K562 (cell line): ENCODE data around the gene GNGT2. TPM values are rescaled to one million over a fixed set of nuclear protein-coding genes. Genes with fewer than 3 reads are reported as not detected.

Source experiments
- CBFA2T2 ChIP-seq: fragments of 450-650 bp; conservative IDR thresholded peaks from 2 replicates; pipeline ENCODE4 v1.6.1; 2017; ENCODE audit warnings: mild to moderate bottlenecking
- CCNT2 ChIP-seq: IDR thresholded peaks from 2 replicates; pipeline ENCODE4 v1.6.1; 2011; ENCODE audit warnings: borderline replicate concordance, low read depth, mild to moderate bottlenecking, moderate library complexity, mixed read lengths, low read length; ENCODE audit not compliant: insufficient read length; ENCODE audit errors: extremely low read depth
- DACH1 ChIP-seq: fragments of 450-650 bp; IDR thresholded peaks from 2 replicates; pipeline ENCODE4 v1.6.1; 2018; ENCODE audit not compliant: partially characterized antibody
- DPF2 ChIP-seq: fragments of 450-650 bp; IDR thresholded peaks from 2 replicates; pipeline ENCODE4 v1.6.1; 2016
- MEIS2 ChIP-seq: fragments of 450-650 bp; IDR thresholded peaks from 2 replicates; pipeline ENCODE4 v1.6.1; 2014; ENCODE audit warnings: mild to moderate bottlenecking; ENCODE audit not compliant: partially characterized antibody
- TAL1 ChIP-seq: fragments of 450-650 bp; IDR thresholded peaks from 2 replicates; pipeline ENCODE4 v1.6.1; 2016; ENCODE audit warnings: mild to moderate bottlenecking
- TFAM ChIP-seq: fragments of 250-450 bp; sonication (Bioruptor Pico); conservative IDR thresholded peaks from 2 replicates; pipeline ENCODE4 v1.5.0; 2021; ENCODE audit warnings: mild to moderate bottlenecking, moderate library complexity
- ZNF436 ChIP-seq: fragments of 250-450, 450-650 bp; sonication (Bioruptor Pico); formaldehyde crosslinking; IDR thresholded peaks from 2 replicates; pipeline ENCODE4 v1.7.0; 2020; ENCODE audit warnings: mild to moderate bottlenecking
- ZNF695 ChIP-seq: fragments of 450-650 bp; formaldehyde crosslinking; IDR thresholded peaks from 2 replicates; pipeline ENCODE4 v1.4.0; 2020; ENCODE audit warnings: mild to moderate bottlenecking, moderate library complexity
- ZNF79 ChIP-seq: fragments of 250-450 bp; sonication (Bioruptor Pico); IDR thresholded peaks from 2 replicates; pipeline ENCODE4 v1.4.0; 2020; ENCODE audit warnings: low read depth, mild to moderate bottlenecking, moderate library complexity
- ZNF830 ChIP-seq: fragments of 250-450 bp; sonication (Bioruptor Pico); IDR thresholded peaks from 2 replicates; pipeline ENCODE4 v1.5.0; 2021; ENCODE audit warnings: mild to moderate bottlenecking
- polyA plus RNA-seq, 8 experiments: library from polyadenylated mRNA; depleted of rRNA in 4 of 8; stranded (reverse) in 5 of 8; unstranded in 3 of 8; fragments of >200 nt; fragmentation: Nextera tagmentation in 2 of 8; fragmentation: Illumina TruSeq in 1 of 8; extraction: Ambion mirVana in 2 of 8; extraction: Trizol in 1 of 8; gene quantifications; 2 replicates each; pipeline versions ENCODE4 v1.2.1 to v1.2.3, GENCODE V29; 2011 to 2014; ENCODE audit warnings: inconsistent platforms in 1 of 8, missing spikeins in 1 of 8
- total RNA-seq, 7 experiments: library from RNA; depleted of rRNA in 6 of 7; stranded (reverse); fragments of >200 nt in 6 of 7; fragmentation: Illumina TruSeq in 2 of 7; extraction: Trizol in 2 of 7; gene quantifications; 2 replicates each; pipeline versions ENCODE4 v1.2.1 to v1.2.3, GENCODE V29; 2011 to 2021; ENCODE audit warnings: low replicate concordance in 1 of 7
- TF ChIP-seq, protein P1 (sequence below): sonication (generic); formaldehyde crosslinking; IDR thresholded peaks from 2 replicates; pipeline ENCODE4 v1.8.0; 2023; ENCODE audit warnings: mild to moderate bottlenecking, missing genetic modification reagents
- TF ChIP-seq, protein P2 (sequence below): fragments of 450-650 bp; IDR thresholded peaks from 2 replicates; pipeline ENCODE4 v1.6.1; 2016; ENCODE audit warnings: antibody characterized with exemption
- TF ChIP-seq, protein P3 (sequence below), 2 experiments: fragments of 450-650 bp; conservative IDR thresholded peaks; 2 replicates each; pipeline ENCODE4 v1.6.1; 2017; ENCODE audit warnings: mild to moderate bottlenecking in 2 of 2, moderate library complexity in 2 of 2
- TF ChIP-seq, protein P4 (sequence below): fragments of 250-450 bp; sonication (Bioruptor Pico); IDR thresholded peaks from 2 replicates; pipeline ENCODE4 v1.5.0; 2022; ENCODE audit warnings: mild to moderate bottlenecking
- TF ChIP-seq, protein P5 (sequence below): IDR thresholded peaks from 3 replicates; pipeline ENCODE4 v1.6.1; 2011; ENCODE audit warnings: borderline replicate concordance, mild to moderate bottlenecking; ENCODE audit not compliant: insufficient read length, insufficient read depth
- TF ChIP-seq, protein P6 (sequence below): fragments of 200-800 bp; sonication (Bioruptor generic); IDR thresholded peaks from 2 replicates; pipeline ENCODE4 v1.6.1; 2017; ENCODE audit warnings: missing genetic modification characterization, missing compliant biosample characterization
- TF ChIP-seq, protein P7 (sequence below), 2 experiments: fragments of 250-450 bp in 1 of 2; fragments of 450-650 bp in 1 of 2; sonication (Bioruptor Pico) in 1 of 2; IDR thresholded peaks; 2 replicates each; pipeline versions ENCODE4 v1.6.1 to v1.8.0; 2016 to 2021; ENCODE audit warnings: mild to moderate bottlenecking in 2 of 2, moderate library complexity in 2 of 2, missing compliant biosample characterization in 1 of 2, missing genetic modification characterization in 1 of 2

GNGT2 gene
- total and polyA plus RNA-seq, 9 of the 15 experiments (the other 6 are each of a cell fraction or from before 2014, with no cell fraction given) = not detected

DNA sequence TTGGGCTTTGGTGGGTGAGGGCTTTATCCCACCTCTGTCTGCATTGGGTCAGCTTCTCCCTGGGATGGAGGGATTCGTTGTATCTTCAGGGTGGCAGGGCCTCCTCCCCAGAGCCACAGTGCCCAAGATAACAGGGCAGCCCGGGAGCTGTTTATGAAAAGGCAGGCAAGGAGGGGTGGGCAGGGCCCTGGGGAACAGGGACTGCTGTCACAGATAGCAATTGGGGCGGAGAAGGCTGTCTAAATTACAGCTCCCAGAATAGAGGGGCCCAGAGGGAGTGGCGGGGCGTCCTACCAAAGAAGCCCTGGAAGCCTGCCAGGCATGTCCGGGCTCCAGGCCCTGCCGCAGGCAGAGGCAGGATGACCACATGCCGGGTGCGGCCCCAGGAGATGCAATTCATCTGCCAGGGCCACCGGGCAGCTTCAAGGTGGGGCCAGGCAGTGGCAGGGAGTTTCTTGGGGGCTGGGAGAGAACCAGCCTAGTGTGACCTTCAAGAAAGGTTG, 39.0 kb upstream of the GNGT2 start (continued):
- TF ChIP-seq ZNF436 (CRISPR knock-in tag) = no peak
- TF ChIP-seq, protein P1, sequence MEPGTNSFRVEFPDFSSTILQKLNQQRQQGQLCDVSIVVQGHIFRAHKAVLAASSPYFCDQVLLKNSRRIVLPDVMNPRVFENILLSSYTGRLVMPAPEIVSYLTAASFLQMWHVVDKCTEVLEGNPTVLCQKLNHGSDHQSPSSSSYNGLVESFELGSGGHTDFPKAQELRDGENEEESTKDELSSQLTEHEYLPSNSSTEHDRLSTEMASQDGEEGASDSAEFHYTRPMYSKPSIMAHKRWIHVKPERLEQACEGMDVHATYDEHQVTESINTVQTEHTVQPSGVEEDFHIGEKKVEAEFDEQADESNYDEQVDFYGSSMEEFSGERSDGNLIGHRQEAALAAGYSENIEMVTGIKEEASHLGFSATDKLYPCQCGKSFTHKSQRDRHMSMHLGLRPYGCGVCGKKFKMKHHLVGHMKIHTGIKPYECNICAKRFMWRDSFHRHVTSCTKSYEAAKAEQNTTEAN = no peak
- peak; percentile 20 for TF ChIP-seq MEIS2
- TF ChIP-seq, protein P2, sequence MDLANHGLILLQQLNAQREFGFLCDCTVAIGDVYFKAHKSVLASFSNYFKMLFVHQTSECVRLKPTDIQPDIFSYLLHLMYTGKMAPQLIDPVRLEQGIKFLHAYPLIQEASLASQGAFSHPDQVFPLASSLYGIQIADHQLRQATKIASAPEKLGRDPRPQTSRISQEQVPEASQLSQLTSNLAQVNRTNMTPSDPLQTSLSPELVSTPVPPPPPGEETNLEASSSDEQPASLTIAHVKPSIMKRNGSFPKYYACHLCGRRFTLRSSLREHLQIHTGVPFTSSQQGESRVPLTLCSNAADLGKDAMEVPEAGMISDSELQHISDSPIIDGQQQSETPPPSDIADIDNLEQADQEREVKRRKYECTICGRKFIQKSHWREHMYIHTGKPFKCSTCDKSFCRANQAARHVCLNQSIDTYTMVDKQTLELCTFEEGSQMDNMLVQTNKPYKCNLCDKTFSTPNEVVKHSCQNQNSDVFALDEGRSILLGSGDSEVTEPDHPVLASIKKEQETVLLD = no peak
- TF ChIP-seq, protein P3, sequence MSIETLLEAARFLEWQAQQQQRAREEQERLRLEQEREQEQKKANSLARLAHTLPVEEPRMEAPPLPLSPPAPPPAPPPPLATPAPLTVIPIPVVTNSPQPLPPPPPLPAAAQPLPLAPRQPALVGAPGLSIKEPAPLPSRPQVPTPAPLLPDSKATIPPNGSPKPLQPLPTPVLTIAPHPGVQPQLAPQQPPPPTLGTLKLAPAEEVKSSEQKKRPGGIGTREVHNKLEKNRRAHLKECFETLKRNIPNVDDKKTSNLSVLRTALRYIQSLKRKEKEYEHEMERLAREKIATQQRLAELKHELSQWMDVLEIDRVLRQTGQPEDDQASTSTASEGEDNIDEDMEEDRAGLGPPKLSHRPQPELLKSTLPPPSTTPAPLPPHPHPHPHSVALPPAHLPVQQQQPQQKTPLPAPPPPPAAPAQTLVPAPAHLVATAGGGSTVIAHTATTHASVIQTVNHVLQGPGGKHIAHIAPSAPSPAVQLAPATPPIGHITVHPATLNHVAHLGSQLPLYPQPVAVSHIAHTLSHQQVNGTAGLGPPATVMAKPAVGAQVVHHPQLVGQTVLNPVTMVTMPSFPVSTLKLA (conservative IDR thresholded peaks at IDR 0.05) = 0 out of 4 replicates have a peak, but pooled peaks of 1 of the 2 experiments have one; percentile 29
- no peak for TF ChIP-seq TFAM (CRISPR knock-in tag)
- no peak for TF ChIP-seq ZNF79 (CRISPR knock-in tag)
- TF ChIP-seq ZNF695 (CRISPR knock-in tag) = no peak
- TF ChIP-seq, protein P4, sequence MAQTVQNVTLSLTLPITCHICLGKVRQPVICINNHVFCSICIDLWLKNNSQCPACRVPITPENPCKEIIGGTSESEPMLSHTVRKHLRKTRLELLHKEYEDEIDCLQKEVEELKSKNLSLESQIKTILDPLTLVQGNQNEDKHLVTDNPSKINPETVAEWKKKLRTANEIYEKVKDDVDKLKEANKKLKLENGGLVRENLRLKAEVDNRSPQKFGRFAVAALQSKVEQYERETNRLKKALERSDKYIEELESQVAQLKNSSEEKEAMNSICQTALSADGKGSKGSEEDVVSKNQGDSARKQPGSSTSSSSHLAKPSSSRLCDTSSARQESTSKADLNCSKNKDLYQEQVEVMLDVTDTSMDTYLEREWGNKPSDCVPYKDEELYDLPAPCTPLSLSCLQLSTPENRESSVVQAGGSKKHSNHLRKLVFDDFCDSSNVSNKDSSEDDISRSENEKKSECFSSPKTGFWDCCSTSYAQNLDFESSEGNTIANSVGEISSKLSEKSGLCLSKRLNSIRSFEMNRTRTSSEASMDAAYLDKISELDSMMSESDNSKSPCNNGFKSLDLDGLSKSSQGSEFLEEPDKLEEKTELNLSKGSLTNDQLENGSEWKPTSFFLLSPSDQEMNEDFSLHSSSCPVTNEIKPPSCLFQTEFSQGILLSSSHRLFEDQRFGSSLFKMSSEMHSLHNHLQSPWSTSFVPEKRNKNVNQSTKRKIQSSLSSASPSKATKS (CRISPR knock-in tag) = no peak
- no peak for TF ChIP-seq DACH1
- TF ChIP-seq, protein P5, sequence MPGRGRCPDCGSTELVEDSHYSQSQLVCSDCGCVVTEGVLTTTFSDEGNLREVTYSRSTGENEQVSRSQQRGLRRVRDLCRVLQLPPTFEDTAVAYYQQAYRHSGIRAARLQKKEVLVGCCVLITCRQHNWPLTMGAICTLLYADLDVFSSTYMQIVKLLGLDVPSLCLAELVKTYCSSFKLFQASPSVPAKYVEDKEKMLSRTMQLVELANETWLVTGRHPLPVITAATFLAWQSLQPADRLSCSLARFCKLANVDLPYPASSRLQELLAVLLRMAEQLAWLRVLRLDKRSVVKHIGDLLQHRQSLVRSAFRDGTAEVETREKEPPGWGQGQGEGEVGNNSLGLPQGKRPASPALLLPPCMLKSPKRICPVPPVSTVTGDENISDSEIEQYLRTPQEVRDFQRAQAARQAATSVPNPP = no peak
- no peak for TF ChIP-seq CCNT2
- 0 out of 2 replicates have a peak, but pooled peaks have one; percentile 13 for TF ChIP-seq DPF2
- peak; percentile 32; the same call in 1 of the 2 replicates for TF ChIP-seq TAL1
- TF ChIP-seq, protein P6, sequence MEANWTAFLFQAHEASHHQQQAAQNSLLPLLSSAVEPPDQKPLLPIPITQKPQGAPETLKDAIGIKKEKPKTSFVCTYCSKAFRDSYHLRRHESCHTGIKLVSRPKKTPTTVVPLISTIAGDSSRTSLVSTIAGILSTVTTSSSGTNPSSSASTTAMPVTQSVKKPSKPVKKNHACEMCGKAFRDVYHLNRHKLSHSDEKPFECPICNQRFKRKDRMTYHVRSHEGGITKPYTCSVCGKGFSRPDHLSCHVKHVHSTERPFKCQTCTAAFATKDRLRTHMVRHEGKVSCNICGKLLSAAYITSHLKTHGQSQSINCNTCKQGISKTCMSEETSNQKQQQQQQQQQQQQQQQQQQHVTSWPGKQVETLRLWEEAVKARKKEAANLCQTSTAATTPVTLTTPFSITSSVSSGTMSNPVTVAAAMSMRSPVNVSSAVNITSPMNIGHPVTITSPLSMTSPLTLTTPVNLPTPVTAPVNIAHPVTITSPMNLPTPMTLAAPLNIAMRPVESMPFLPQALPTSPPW (CRISPR knock-in tag) = peak; percentile 47
- no peak for TF ChIP-seq ZNF830
- TF ChIP-seq, protein P7, sequence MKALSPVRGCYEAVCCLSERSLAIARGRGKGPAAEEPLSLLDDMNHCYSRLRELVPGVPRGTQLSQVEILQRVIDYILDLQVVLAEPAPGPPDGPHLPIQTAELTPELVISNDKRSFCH (CRISPR knock-in tag; IDR thresholded peaks at IDR 0.05) = no peak
- TF ChIP-seq, protein P7 (tag; IDR thresholded peaks at IDR 0.05) = no peak
- TF ChIP-seq CBFA2T2 = peak; percentile 36; the same call in 1 of the 2 replicates
